Heart right ventricle (tissue), 16 donors: ENCODE data around the gene DOCK1. TPM values are rescaled to one million over a fixed set of nuclear protein-coding genes. Genes with fewer than 3 reads are reported as not detected.

ENCODE experiments used
- ATAC-seq, 8 donors: fragments of 200-7000 bp; cut with Tn5 transposase; one replicate each; pipeline ENCODE4 v1.9.1; 2020; ENCODE audit warnings: mild to moderate bottlenecking in 8 of 8, moderate library complexity in 8 of 8, moderate number of reproducible peaks in 1 of 8
- DNase-seq, 2 donors: peaks; one replicate each; pipeline ENCODE4 v3.0.0-alpha.2; 2020
- H3K27ac ChIP-seq, 10 donors: fragments of 200-600 bp; sonication (generic) in 2 of 10; one replicate each; pipeline versions ENCODE4 v1.5.0 to v1.8.0; 2020 to 2022; ENCODE audit warnings: mild to moderate bottlenecking in 3 of 10
- H3K27me3 ChIP-seq, 7 donors: fragments of 200-600 bp; one replicate each; pipeline ENCODE4 v1.8.0; 2021 to 2022; ENCODE audit warnings: mild to moderate bottlenecking in 2 of 7
- H3K36me3 ChIP-seq, 9 donors: fragments of 200-600 bp; sonication (generic) in 1 of 9; one replicate each; pipeline versions ENCODE4 v1.5.0 to v1.8.0; 2020 to 2022; ENCODE audit warnings: mild to moderate bottlenecking in 2 of 9
- H3K4me1 ChIP-seq, 9 donors: fragments of 200-600 bp; sonication (generic) in 1 of 9; one replicate each; pipeline versions ENCODE4 v1.5.0 to v1.8.0; 2020 to 2022; ENCODE audit warnings: mild to moderate bottlenecking in 4 of 9
- H3K4me3 ChIP-seq, 10 donors: fragments of 200-600 bp; sonication (generic) in 2 of 10; one replicate each; pipeline versions ENCODE4 v1.5.0 to v1.8.0; 2020 to 2022; ENCODE audit warnings: mild to moderate bottlenecking in 7 of 10, moderate library complexity in 2 of 10
- H3K9me3 ChIP-seq, 11 donors: fragments of 200-600 bp in 10 of 11; sonication (generic) in 2 of 11; one replicate each; pipeline versions ENCODE4 v1.5.0 to v1.8.0; 2013 to 2022; ENCODE audit warnings: mild to moderate bottlenecking in 2 of 11, control low read depth in 1 of 11, moderate library complexity in 1 of 11
- WGBS, 2 donors: extraction: QIAGEN DNeasy Blood & Tissue Kit; methylation state at CpG; one replicate each; pipeline ENCODE4 v1.1.7; 2013; ENCODE audit warnings: inconsistent platforms in 1 of 2; 5-methylcytosine and 5-hydroxymethylcytosine counted together
- intact Hi-C, 10 donors: fragments of 100-400 bp; cut with DNase I; formaldehyde crosslinking; loops; one replicate each; pipeline versions ENCODE4 v1.11.1 to v1.14.2; 2022
- polyA plus RNA-seq, 2 donors: library from polyadenylated mRNA; stranded (reverse); fragments of 200-250 nt; gene quantifications; one replicate each; pipeline ENCODE4 v1.2.3, GENCODE V29; 2013
- total RNA-seq, 10 donors: library from RNA; stranded (reverse); fragmentation: NEBNext Ultra II Directional in 3 of 10; extraction: Animal tissue kit (Norgen Biotek cat#: 25700) in 3 of 10; gene quantifications; one replicate each; pipeline versions ENCODE4 v1.2.1 to v1.2.4, GENCODE V29; 2021 to 2023
- TF ChIP-seq, protein P1 (sequence below), 9 donors: fragments of 200-600 bp; sonication (generic) in 2 of 9; IDR thresholded peaks; one replicate each; pipeline versions ENCODE4 v1.5.0 to v1.8.0; 2021 to 2022; ENCODE audit warnings: antibody characterized with exemption in 9 of 9, mild to moderate bottlenecking in 5 of 9, moderate library complexity in 1 of 9
- donor health status: Arrhythmogenic right ventricular cardiomyopathy.
- donor health status: ischemic (EF 13 %, LVEDD 7.1; RV severe dilation, severe dysfunction).
- donor health status: healthy with polysubstance abuse.
- donor health status: DM: no; HTN: yes; CAD: no.
- donor health status: DM: no; HTN: no; CAD: no.
- donor health status: ischemic (EF 25% LVEDD 6.9; RV normal size, moderate dysfunction).
- donor health status: ischemic (EF 25% LVEDD 5.7; RV mildly dilated, moderate dysfunction).
- donor health status: healthy.
- donor health status: DM: yes; HTN: yes; CAD: no.
- donor health status: Ischemic cardiomyopathy.
- donor health status: ischemic (EF 35%, LVEDD 5.7; RV mildly dilated, moderate dysfunction).
- donor health status: nonischemic (EF 11% LVEDD 7.7; RV severe dilation, severe dysfunction).
- donor health status: DM: yes; HTN: yes; CAD: no.
- donor health status: PGD.
- donor health status: ischemic (EF 29% LVEDD 5.4; RV normal size, mild dysfunction).
- donor health status: nonischemic (EF 23%, LVEDD 6.1; RV moderate dilation, normal function).

Gene DOCK1
- total and polyA plus RNA-seq, 12 donors, result 7.8 to 26.7 (median 19.8) TPM

DNA sequence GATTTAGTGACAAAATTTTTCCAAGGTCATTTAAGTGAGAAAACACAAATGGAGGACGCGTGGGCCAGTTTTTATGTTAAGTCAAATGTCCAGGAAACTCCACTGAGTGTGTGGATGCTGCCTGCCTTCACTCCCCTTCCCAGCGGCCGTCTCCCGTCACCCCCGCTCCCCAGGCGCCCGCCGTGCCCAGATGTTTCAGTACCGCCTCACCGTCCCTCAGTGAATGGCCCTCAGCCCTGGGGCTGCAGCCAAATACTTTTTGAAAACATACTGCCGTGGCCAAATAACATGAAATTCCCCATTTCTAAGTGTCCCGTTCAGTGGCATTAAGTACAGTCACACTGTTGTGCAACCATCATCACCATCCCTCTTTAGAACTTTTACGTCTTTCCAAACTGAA, 159.2 kb downstream of the DOCK1 start:
- Histone ChIP-seq H3K36me3 (peaks cover 0 to 99% (median 4%) of the 10 kb centered on the region in 9 donors), H3K9me3 (peaks cover 0 to 8% (median 0%) of the 10 kb centered on the region in 11 donors), H3K27ac (no peak overlapping the region), H3K4me1 (no peaks in the 10 kb centered on the region), H3K4me3 (no peak overlapping the region), H3K27me3 (no peaks in the 10 kb centered on the region)
- TF ChIP-seq, protein P1, sequence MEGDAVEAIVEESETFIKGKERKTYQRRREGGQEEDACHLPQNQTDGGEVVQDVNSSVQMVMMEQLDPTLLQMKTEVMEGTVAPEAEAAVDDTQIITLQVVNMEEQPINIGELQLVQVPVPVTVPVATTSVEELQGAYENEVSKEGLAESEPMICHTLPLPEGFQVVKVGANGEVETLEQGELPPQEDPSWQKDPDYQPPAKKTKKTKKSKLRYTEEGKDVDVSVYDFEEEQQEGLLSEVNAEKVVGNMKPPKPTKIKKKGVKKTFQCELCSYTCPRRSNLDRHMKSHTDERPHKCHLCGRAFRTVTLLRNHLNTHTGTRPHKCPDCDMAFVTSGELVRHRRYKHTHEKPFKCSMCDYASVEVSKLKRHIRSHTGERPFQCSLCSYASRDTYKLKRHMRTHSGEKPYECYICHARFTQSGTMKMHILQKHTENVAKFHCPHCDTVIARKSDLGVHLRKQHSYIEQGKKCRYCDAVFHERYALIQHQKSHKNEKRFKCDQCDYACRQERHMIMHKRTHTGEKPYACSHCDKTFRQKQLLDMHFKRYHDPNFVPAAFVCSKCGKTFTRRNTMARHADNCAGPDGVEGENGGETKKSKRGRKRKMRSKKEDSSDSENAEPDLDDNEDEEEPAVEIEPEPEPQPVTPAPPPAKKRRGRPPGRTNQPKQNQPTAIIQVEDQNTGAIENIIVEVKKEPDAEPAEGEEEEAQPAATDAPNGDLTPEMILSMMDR (IDR thresholded peaks at IDR 0.05), result no peak
- no peak for ATAC-seq
- no peak for DNase-seq
- 91 to 94% methylated on average over 14 of the region's 14 CpGs for WGBS, 2 donors
- intact Hi-C loops, result no loop called here

GRCh38 chr10:127067542-127068194, 162.4 kb downstream of the DOCK1 start:
- peaks cover 0 to 100% (median 4%) of the 10 kb centered on the region in 9 donors for H3K36me3 ChIP-seq
- DNase-seq (no peak), ATAC-seq (no peak)
- H3K9me3 ChIP-seq, result no peaks in the 10 kb centered on the region
- no peaks in the 10 kb centered on the region for H3K27me3 ChIP-seq
- intact Hi-C loops, result no loop called here
- no peak overlapping the region for H3K4me3 ChIP-seq
- no peak overlapping the region for H3K27ac ChIP-seq
- TF ChIP-seq, protein P1 (IDR thresholded peaks at IDR 0.05), result no peak
- 98% methylated on average over 4 of the region's 4 CpGs for WGBS, 2 donors
- H3K4me1 ChIP-seq, result no peaks in the 10 kb centered on the region

DNA sequence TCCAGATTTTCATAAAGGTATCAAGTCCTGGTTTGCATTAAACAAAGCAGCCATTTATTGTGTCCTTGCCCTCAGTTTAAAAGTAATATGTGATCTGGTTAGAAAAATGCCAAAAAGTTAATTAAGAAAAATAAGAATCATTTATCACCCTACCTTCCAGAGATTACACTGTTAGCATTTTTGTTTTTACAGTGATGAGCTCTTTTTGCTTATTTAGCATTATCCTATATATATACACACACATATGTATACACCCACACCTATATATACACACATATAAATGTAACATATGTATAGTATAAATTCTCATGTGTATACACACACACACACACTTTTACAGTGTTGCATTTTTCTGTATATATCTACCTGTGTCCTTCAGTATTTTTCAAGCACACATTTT, 163.3 kb downstream of the DOCK1 start:
- Histone ChIP-seq H3K27ac (no peak overlapping the region), H3K4me1 (no peaks in the 10 kb centered on the region), H3K36me3 (peaks cover 0 to 100% (median 4%) of the 10 kb centered on the region in 9 donors), H3K4me3 (no peak overlapping the region), H3K27me3 (no peaks in the 10 kb centered on the region), H3K9me3 (no peaks in the 10 kb centered on the region)
- TF ChIP-seq, protein P1 (IDR thresholded peaks at IDR 0.05), result no peak
- ATAC-seq (no peak), DNase-seq (no peak)
- intact Hi-C loops, result no loop called here

- ATAC-seq (no peak), DNase-seq (no peak)
- Histone ChIP-seq H3K27ac (no peak overlapping the region), H3K4me3 (no peak overlapping the region), H3K9me3 (no peaks in the 10 kb centered on the region), H3K27me3 (no peaks in the 10 kb centered on the region), H3K36me3 (peaks cover 0 to 95% (median 4%) of the 10 kb centered on the region in 9 donors), H3K4me1 (no peaks in the 10 kb centered on the region)
- WGBS, 2 donors, result 94% methylated on average over 4 of the region's 4 CpGs
- TF ChIP-seq, protein P1 (IDR thresholded peaks at IDR 0.05), result no peak
- intact Hi-C loops, result no loop called here
Observed at GRCh38 chr10:127069436-127069835, 164.2 kb downstream of the DOCK1 start.
